ENCODE measurements around the gene OPN1MW3. TPM values are rescaled to one million over a fixed set of nuclear protein-coding genes. Genes with fewer than 3 reads are reported as not detected.
"Not testable (repeated sequence)": the region's sequence is repeated elsewhere in the genome, so short reads cannot be mapped to it uniquely, and the experiment has no call there.

OPN1MW3 gene
- total RNA-seq (2014; rRNA removed): not detected in 2 replicates
- not detected for polyA plus RNA-seq (2012)

DNA sequence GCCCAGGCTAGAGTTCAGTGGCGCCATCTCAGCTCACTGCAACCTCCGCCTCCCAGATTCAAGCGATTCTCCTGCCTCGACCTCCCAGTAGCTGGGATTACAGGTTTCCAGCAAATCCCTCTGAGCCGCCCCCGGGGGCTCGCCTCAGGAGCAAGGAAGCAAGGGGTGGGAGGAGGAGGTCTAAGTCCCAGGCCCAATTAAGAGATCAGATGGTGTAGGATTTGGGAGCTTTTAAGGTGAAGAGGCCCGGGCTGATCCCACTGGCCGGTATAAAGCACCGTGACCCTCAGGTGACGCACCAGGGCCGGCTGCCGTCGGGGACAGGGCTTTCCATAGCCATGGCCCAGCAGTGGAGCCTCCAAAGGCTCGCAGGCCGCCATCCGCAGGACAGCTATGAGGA, at the start of gene OPN1MW3:
Gene OPN1MW3 (plus strand): TSS at position 301 of the 400 bp plus-strand sequence. CDS start 38 bp downstream, at position 339.
- not testable (repeated sequence) for DNase-seq (ENCODE audit: low read depth)

GRCh38 chrX:154209670-154210418, 47.5 kb upstream of the OPN1MW3 start:
- DNase-seq (ENCODE audit: low read depth): not testable (repeated sequence)

DNA sequence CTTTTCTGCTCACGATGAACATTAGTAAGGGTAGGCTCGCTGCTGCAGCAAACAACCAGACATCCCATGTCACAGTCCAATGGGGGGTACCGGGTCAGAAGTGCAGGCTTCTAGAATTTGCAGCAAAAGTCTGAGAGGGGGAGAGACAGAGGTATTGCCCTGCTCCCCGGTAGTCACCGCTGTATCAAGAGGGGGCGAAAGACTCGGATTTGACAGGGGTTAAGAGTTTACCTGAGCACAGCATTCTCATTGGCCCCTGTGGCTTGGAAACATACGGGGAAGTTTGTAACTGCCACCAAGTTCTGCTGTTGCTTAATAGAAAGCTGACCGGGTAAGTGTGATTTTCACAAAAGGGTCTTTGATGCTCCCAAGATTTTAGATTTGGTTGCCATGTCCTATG, 46.3 kb upstream of the OPN1MW3 start:
- not testable (repeated sequence) for DNase-seq (ENCODE audit: low read depth)

GRCh38 chrX:154211499-154211898, 45.9 kb upstream of the OPN1MW3 start:
- not testable (repeated sequence) for DNase-seq (ENCODE audit: low read depth)

- DNase-seq (ENCODE audit: low read depth): not testable (repeated sequence)
Observed at GRCh38 chrX:154219456-154219855, 37.9 kb upstream of the OPN1MW3 start, which contains the start of gene OPN1MW2. TSS of gene OPN1MW2 (plus strand) at chrX:154219756. CDS start at chrX:154219816, 60 bp downstream.

GRCh38 chrX:154225292-154225691, 32.1 kb upstream of the OPN1MW3 start:
- not testable (repeated sequence) for DNase-seq (ENCODE audit: low read depth)

- not testable (repeated sequence) for DNase-seq (ENCODE audit: low read depth)
Observed at GRCh38 chrX:154226706-154227105, 30.7 kb upstream of the OPN1MW3 start.

- not testable (repeated sequence) for DNase-seq (ENCODE audit: low read depth)
Observed at GRCh38 chrX:154231443-154231842, 25.9 kb upstream of the OPN1MW3 start.

DNA sequence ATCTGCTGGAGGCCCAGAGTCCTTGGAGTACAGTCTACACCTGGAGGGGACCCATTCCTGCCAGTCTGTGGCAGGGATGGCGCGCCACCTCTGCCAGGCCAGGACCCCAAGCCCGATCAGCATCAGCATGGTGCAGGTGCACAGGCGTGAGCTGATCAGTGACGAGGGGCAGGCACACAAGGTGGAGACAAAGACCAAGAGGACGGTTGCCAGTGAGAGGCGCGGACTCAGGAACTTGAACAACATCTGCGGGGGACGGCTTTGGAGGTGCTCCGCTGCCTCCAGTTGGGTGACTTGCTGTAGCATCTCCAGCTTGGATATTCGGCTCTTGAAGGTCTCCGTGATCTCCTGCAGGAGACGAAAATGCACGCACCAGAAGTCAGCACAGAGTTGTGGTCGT, 23.8 kb upstream of the OPN1MW3 start:
- not testable (repeated sequence) for DNase-seq (ENCODE audit: low read depth)

- not testable (repeated sequence) for DNase-seq (ENCODE audit: low read depth)
Observed at GRCh38 chrX:154238939-154239559, 18.3 kb upstream of the OPN1MW3 start.

DNA sequence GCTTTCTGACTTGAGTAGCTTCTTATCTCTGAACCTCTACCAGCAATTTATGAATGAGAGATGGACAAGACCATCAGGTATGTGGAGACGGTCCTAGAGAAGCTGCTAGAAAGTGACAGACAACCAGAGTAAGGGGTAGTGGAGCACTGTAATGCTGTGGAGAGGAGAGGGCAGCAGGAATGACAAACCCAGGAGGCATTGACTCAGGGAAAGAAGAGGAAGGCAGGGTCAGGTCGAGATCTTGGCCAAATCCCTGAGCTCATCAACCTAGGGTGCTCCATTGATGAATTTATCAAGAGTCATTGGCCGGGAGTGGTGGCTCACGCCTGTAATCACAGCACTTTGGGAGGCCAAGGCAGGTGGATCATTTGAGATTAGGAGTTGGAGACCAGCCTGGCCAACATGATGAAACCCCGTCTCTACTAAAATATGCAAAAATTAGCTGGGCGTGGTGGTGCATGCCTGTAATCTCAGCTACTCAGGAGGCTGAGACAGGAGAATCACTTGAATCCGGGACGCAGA, 17.3 kb upstream of the OPN1MW3 start:
- not testable (repeated sequence) for DNase-seq (ENCODE audit: low read depth)

DNA sequence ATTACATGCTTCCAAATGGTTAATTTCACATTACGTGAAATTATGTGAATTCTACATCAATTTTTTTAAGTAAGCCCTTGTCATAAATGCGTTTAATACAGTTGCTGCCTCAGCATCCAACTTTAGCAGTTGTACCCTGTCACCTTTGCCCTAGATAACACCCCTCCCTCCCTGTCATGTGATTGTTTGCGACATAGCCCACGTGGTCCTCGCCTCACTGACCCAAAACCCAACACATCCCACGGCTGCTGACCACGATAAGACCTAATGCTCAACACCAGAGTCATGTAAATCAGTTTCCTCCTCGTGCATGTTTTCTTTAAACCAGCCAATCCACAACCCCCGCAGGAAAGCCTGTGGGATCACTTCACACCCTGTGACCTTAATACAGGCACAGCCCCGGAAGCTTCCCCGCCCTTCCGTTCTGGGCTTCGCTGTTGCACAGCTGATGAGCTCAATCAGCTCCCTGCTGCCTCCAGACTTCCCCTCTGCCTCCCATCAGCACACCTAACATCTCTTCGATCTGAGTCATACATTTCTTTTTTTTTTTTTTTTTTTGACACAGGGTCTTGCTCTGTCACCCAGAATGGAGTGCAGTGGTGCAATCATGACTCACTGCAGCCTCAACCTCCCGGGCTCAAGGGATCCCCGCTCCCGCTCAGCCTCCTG, 9.9 kb upstream of the OPN1MW3 start:
- not testable (repeated sequence) for DNase-seq (ENCODE audit: low read depth)

- not testable (repeated sequence) for DNase-seq (ENCODE audit: low read depth)
Observed at GRCh38 chrX:154248076-154248475, 9.3 kb upstream of the OPN1MW3 start.

GRCh38 chrX:154258711-154259110, 1.3 kb downstream of the OPN1MW3 start:
- not testable (repeated sequence) for DNase-seq (ENCODE audit: low read depth)

DNA sequence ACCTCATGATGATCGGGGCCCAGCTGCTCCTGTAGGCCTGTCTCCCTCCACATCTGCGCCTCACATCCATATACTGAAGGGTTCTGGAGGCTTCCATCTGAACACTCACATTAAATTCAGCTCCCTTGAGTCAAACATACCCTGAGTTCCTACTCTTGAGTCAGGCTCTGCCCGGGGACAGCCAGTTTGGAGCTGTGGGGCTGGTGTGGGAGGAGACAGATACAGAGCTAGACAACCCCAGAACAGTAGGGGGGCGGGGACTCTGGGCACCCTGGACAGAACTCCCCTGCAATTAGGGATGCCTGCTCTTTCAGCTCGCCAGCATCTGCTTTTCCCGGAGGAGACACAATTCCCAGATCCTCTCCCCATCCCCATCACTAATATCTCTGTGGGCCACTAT, 5.7 kb downstream of the OPN1MW3 start:
- not testable (repeated sequence) for DNase-seq (ENCODE audit: low read depth)

DNA sequence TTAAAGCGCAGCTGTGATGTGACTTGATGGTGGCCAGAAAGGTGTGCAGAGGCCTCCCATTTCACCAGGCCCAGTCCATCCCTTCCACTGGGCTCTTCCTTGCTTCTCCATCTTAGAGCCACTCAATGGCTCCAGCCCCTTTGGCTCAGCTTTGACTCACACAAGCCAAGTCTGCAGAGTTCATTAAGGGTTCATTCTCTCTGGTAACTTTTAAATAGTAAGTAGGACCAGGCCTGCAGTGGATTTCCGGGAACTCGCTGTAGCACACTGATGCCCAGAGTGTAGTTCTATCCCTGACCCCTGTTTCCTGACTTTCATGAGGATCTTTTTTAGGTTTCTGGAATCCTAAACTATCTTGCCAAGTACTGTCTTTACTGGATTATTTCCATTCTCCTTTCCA, 11.9 kb downstream of the OPN1MW3 start:
- DNase-seq (ENCODE audit: low read depth): not testable (repeated sequence)

- not testable (repeated sequence) for DNase-seq (ENCODE audit: low read depth)
Observed at GRCh38 chrX:154284489-154285338, 27.3 kb downstream of the OPN1MW3 start.

DNA sequence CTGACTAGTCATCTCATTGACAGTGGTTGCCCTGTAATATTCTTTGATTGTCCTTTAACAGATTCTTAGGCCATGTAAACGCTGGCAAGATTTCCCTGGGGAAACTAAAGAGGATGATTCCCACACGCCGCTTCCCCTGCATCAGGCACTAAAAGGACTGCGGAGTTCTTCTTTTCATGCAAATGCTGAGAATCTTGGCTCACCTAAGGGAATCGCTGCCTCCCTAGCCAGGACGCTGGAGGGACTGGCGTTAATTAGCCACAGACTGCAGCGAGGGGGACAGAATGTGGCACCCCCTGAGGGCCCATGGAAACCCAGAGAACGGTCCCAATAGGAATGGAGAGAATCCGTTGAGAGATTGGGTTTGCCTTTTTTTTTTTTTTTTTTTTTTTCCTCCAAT, 29.0 kb downstream of the OPN1MW3 start:
- not testable (repeated sequence) for DNase-seq (ENCODE audit: low read depth)

GRCh38 chrX:154294791-154295574, 37.6 kb downstream of the OPN1MW3 start, which contains the start of gene TEX28:
TSS of gene TEX28 (minus strand) at chrX:154295124. CDS start at chrX:154292117, 3,007 bp downstream.
- no peak for DNase-seq (ENCODE audit: low read depth)

Measured in LHCN-M2 (cell line).